Smooth muscle cell (in vitro differentiated cells): Measurements from ENCODE around the gene FGF7. TPM values are rescaled to one million over a fixed set of nuclear protein-coding genes. Genes with fewer than 3 reads are reported as not detected.
"Not testable (repeated sequence)": the region's sequence is repeated elsewhere in the genome, so short reads cannot be mapped to it uniquely, and the experiment has no call there.

Source experiments
- DNase-seq: peaks from one replicate; lab custom pipeline; 2025; ENCODE audit not compliant: unreplicated experiment; lab: John Stamatoyannopoulos, UW
- H2AFZ ChIP-seq: fragments of 200-600 bp; sonication (generic); 2 replicates; pipeline ENCODE4 v1.6.0; 2016; ENCODE audit warnings: antibody characterized with exemption, low read depth, mild to moderate bottlenecking
- H3F3A ChIP-seq: fragments of 200-600 bp; sonication (generic); 2 replicates; pipeline ENCODE4 v1.6.0; 2017; ENCODE audit warnings: antibody characterized with exemption, low read depth
- H3K27ac ChIP-seq: fragments of 200-600 bp; sonication (generic); 2 replicates; pipeline ENCODE4 v1.5.1; 2016; ENCODE audit warnings: low read depth, mild to moderate bottlenecking
- H3K27me3 ChIP-seq: fragments of 200-600 bp; sonication (generic); 2 replicates; pipeline ENCODE4 v1.6.1; 2016; ENCODE audit warnings: low read depth, mild to moderate bottlenecking
- H3K36me3 ChIP-seq: fragments of 200-600 bp; sonication (generic); 2 replicates; pipeline ENCODE4 v1.5.1; 2016; ENCODE audit warnings: low read depth
- H3K4me1 ChIP-seq: fragments of 200-600 bp; sonication (generic); 2 replicates; pipeline ENCODE4 v1.5.1; 2016; ENCODE audit warnings: low read depth
- H3K4me2 ChIP-seq: fragments of 200-600 bp; sonication (generic); 2 replicates; pipeline ENCODE4 v1.6.0; 2016; ENCODE audit warnings: mild to moderate bottlenecking
- H3K4me3 ChIP-seq: fragments of 200-600 bp; sonication (generic); 2 replicates; pipeline ENCODE4 v1.5.1; 2016; ENCODE audit warnings: mild to moderate bottlenecking
- H3K79me2 ChIP-seq: fragments of 200-600 bp; sonication (generic); 2 replicates; pipeline ENCODE4 v1.6.0; 2016; ENCODE audit warnings: low read depth, mild to moderate bottlenecking
- H3K9ac ChIP-seq: fragments of 200-600 bp; sonication (generic); 2 replicates; pipeline ENCODE4 v1.6.0; 2016; ENCODE audit warnings: low read depth
- H3K9me3 ChIP-seq: fragments of 200-600 bp; sonication (generic); replicated peaks from 2 replicates; pipeline ENCODE4 v1.5.1; 2016; ENCODE audit warnings: low read depth
- H4K20me1 ChIP-seq: fragments of 200-600 bp; sonication (generic); 2 replicates; pipeline ENCODE4 v1.6.0; 2016; ENCODE audit warnings: low read depth
- WGBS: methylation state at CpG from one replicate; pipeline ENCODE4 v1.1.7; 2016; ENCODE audit warnings: low lambda C conversion rate; 5-methylcytosine and 5-hydroxymethylcytosine counted together
- polyA plus RNA-seq: library from polyadenylated mRNA; unstranded; fragments of >200 nt; fragmentation: Nextera tagmentation; extraction: Ambion mirVana; gene quantifications from 2 replicates; pipeline ENCODE4 v1.2.1, GENCODE V29; 2016
- total RNA-seq: library from RNA; depleted of rRNA; stranded (reverse); fragments of >200 nt; gene quantifications from 2 replicates; pipeline ENCODE4 v1.2.3, GENCODE V29; 2014
- TF ChIP-seq, protein P1 (sequence below): fragments of 200-600 bp; sonication (generic); IDR thresholded peaks from 2 replicates; pipeline ENCODE4 v1.5.1; 2017; ENCODE audit warnings: borderline replicate concordance, mild to moderate bottlenecking, antibody characterized with exemption; ENCODE audit not compliant: insufficient read depth, poor library complexity, severe bottlenecking

The FGF7 gene
- total and polyA plus RNA-seq, 2 experiments from 2014 or later = 281 to 358 TPM

DNA sequence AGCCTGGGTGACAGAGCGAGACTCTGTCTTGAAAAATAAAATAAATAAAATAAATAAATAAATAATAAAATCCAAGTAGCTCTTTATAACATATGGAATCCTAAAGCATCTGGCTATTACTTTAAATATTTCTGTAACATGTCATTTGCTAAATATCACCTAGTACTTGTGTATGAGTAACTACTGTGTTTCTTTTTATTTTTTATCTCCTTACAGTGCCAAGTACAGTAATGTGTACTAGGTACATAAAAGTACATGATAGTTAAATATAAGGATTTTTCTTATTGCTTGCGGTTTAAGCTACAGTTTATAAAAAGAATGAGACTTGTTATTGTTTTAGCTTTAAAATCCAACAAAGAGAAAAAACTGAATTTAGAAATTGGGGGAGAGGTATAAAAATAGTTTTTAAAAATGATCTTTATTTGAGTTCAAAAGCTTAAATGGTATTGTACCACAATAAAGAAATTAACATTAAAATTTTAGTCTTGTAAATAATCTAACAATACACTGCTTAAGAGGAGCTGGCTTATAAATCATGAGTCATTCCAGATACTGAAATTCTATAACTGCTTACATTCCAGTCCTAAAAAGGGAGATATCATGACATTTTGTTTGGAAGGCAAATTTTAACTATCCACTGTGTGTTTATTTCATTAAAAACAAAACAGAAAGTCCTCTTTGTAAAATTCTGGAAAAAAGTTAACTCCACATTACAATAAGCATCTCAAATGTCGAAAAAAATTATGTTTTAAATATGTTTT, 73.1 kb downstream of the FGF7 start:
- Histone ChIP-seq H3K36me3 (no peaks in the 10 kb centered on the region), H3K4me3 (no peak overlapping the region), H3K27ac (peak overlapping the region; percentile 44), H4K20me1 (no peaks in the 10 kb centered on the region), H3F3A (no peaks in the 10 kb centered on the region), H3K79me2 (no peaks in the 10 kb centered on the region), H3K9ac (no peak overlapping the region), H3K4me1 (no peaks in the 10 kb centered on the region), H3K9me3 (no peaks in the 10 kb centered on the region), H2AFZ (no peak overlapping the region), H3K27me3 (no peaks in the 10 kb centered on the region), H3K4me2 (peak overlapping the region; percentile 62)
- 88% methylated on average over 3 of the region's 3 CpGs for WGBS
- TF ChIP-seq, protein P1, sequence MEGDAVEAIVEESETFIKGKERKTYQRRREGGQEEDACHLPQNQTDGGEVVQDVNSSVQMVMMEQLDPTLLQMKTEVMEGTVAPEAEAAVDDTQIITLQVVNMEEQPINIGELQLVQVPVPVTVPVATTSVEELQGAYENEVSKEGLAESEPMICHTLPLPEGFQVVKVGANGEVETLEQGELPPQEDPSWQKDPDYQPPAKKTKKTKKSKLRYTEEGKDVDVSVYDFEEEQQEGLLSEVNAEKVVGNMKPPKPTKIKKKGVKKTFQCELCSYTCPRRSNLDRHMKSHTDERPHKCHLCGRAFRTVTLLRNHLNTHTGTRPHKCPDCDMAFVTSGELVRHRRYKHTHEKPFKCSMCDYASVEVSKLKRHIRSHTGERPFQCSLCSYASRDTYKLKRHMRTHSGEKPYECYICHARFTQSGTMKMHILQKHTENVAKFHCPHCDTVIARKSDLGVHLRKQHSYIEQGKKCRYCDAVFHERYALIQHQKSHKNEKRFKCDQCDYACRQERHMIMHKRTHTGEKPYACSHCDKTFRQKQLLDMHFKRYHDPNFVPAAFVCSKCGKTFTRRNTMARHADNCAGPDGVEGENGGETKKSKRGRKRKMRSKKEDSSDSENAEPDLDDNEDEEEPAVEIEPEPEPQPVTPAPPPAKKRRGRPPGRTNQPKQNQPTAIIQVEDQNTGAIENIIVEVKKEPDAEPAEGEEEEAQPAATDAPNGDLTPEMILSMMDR = no peak
- no peak for DNase-seq

DNA sequence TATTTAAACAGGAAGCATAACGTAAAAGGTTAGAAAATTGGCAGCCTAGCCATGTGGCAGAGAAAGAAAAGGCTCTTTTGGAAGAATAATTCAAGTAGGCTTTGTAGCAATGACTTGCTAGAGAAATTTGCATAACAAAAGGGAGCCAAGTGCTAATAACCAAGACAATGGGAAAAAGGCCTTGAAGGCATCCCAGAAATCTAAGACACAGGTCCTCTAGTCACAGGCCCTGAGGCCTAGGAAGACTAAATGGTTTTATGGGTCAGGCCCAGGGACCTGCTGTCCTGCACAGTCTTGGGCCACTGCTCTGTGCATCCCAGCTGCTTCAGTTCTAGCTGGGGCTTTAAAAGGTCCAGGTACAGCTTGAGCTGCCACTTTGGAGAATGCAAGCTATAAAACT, 78.5 kb downstream of the FGF7 start:
- Histone ChIP-seq H3K4me2 (no peak overlapping the region), H3K4me1 (no peaks in the 10 kb centered on the region), H3K9me3 (no peaks in the 10 kb centered on the region), H3K27me3 (no peaks in the 10 kb centered on the region), H2AFZ (no peak overlapping the region), H4K20me1 (no peaks in the 10 kb centered on the region), H3K79me2 (no peaks in the 10 kb centered on the region), H3K4me3 (no peak overlapping the region), H3K27ac (no peak overlapping the region), H3K36me3 (no peaks in the 10 kb centered on the region), H3K9ac (no peak overlapping the region), H3F3A (no peaks in the 10 kb centered on the region)
- no peak for DNase-seq
- WGBS = 95% methylated on average over 1 of the region's 1 CpG
- TF ChIP-seq, protein P1 = no peak

DNA sequence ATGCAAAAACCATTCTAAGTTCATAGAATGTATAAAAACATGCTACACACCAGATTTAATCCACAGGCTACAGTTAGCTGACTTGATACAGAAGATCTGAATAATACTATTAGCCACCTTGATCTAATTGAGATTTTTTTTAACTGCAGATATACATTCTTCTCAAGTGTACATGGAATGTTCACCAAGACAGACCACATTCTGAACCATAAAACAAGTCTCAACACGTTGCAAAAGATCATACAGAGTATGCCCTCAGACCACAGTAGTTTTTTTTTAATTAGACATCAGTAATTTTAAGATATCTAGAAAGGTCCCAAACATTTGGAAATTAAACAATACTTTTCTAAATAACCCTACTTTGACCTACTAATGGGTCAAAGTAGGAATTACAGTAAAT, 83.3 kb downstream of the FGF7 start:
- H3K27me3 ChIP-seq = no peaks in the 10 kb centered on the region
- H3F3A ChIP-seq = no peaks in the 10 kb centered on the region
- peak overlapping the region; percentile 43 for H3K27ac ChIP-seq
- H3K4me3 ChIP-seq = no peak overlapping the region
- no peak overlapping the region for H2AFZ ChIP-seq
- H3K9me3 ChIP-seq = no peaks in the 10 kb centered on the region
- H3K36me3 ChIP-seq = no peaks in the 10 kb centered on the region
- TF ChIP-seq, protein P1 = no peak
- no peak for DNase-seq
- no peak overlapping the region for H3K9ac ChIP-seq
- H3K79me2 ChIP-seq = no peaks in the 10 kb centered on the region
- H3K4me2 ChIP-seq = peak overlapping the region; percentile 33
- peaks cover 7% of the 10 kb centered on the region for H3K4me1 ChIP-seq
- H4K20me1 ChIP-seq = no peaks in the 10 kb centered on the region
- 44% methylated on average over 1 of the region's 1 CpG for WGBS

DNA sequence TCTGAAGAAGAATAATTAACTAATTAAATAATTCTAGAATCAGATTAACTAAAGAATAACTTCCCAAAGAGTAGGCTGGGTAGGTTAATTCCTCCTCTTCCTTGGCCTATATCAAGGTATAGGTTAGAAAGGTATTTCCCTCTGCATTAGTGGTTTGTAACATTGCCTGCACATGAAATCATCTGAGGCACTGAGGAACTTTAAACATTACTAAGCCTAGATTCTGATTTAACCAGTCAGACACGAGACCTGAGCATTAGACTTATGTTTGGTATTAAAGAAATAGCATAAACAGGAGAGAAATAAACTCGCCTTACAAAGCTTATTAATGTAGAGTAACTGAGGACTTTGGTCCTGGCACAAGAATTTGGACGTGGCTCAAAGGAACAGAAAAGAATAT, 84.2 kb downstream of the FGF7 start:
- no peaks in the 10 kb centered on the region for H3K36me3 ChIP-seq
- H3K4me3 ChIP-seq = no peak overlapping the region
- WGBS = 61% methylated on average over 3 of the region's 3 CpGs
- H3K4me2 ChIP-seq = peak overlapping the region; percentile 33
- H3K79me2 ChIP-seq = no peaks in the 10 kb centered on the region
- H3K27me3 ChIP-seq = no peaks in the 10 kb centered on the region
- no peak overlapping the region for H2AFZ ChIP-seq
- H3K9ac ChIP-seq = no peak overlapping the region
- DNase-seq = no peak
- TF ChIP-seq, protein P1 = no peak
- H3F3A ChIP-seq = no peaks in the 10 kb centered on the region
- peaks cover 7% of the 10 kb centered on the region for H3K4me1 ChIP-seq
- no peaks in the 10 kb centered on the region for H3K9me3 ChIP-seq
- H4K20me1 ChIP-seq = no peaks in the 10 kb centered on the region
- peak overlapping the region; percentile 43 for H3K27ac ChIP-seq

DNA sequence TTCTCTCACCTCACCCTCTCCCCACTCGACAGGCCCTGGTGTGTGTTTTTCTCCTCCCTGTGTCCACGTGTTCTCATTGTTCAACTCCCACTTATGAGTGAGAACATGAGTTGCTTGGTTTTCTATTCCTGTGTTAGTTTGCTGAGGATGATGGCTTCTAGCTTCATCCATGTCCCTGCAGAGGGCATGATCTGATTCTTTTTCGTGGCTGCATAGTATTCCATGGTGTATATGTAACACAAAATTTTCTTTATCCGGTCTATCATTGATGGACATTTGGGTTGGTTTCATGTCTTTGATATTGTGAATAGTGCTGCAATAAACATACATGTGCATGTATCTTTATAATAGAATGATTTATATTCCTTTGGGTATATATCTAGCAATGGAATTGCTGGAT, 89.7 kb downstream of the FGF7 start:
- not testable (repeated sequence) for H2AFZ ChIP-seq, H3K4me3 ChIP-seq, H3K79me2 ChIP-seq, H3K4me2 ChIP-seq, H3K9me3 ChIP-seq, H3K36me3 ChIP-seq, H3K4me1 ChIP-seq, DNase-seq, H4K20me1 ChIP-seq, H3F3A ChIP-seq, H3K9ac ChIP-seq, H3K27ac ChIP-seq, H3K27me3 ChIP-seq
- 93% methylated on average over 4 of the region's 4 CpGs for WGBS
